SK-N-SH (cell line): ENCODE measurements around the gene LRRC43. TPM values are rescaled to one million over a fixed set of nuclear protein-coding genes. Genes with fewer than 3 reads are reported as not detected.

Source experiments
- CTCF ChIA-PET: fragments of 300-600, 350-600 bp; formaldehyde crosslinking; extraction: SDS; loops from one replicate; lab custom pipeline; 2021; lab: Yijun Ruan, JAX
- POLR2A ChIA-PET: fragments of 350-600 bp; sonication (Branson Sonifier 250); formaldehyde crosslinking; extraction: SDS; loops from one replicate; lab custom pipeline; 2020; ENCODE audit warnings: antibody characterized with exemption, inconsistent platforms; lab: Yijun Ruan, JAX
- DNase-seq: peaks from one replicate; pipeline ENCODE4 v3.0.0; 2012
- H2AFZ ChIP-seq: fragments of 200-600 bp; sonication (generic); 2 replicates; pipeline ENCODE4 v1.8.1; 2016; ENCODE audit warnings: antibody characterized with exemption, mild to moderate bottlenecking, low read depth
- H3F3A ChIP-seq: fragments of 200-600 bp; sonication (generic); replicated peaks from 2 replicates; pipeline ENCODE3; 2016; ENCODE audit warnings: antibody characterized with exemption, mild to moderate bottlenecking; ENCODE audit not compliant: insufficient read depth
- H3K27ac ChIP-seq, 2 experiments: fragments of 200-500 bp in 1 of 2; fragments of 200-600 bp in 1 of 2; sonication (Bioruptor generic) in 1 of 2; sonication (generic), shearing (Covaris generic) in 1 of 2; 2 replicates each; pipeline versions ENCODE4 v1.5.1 to v1.6.1; 2014 to 2016; ENCODE audit warnings: low read depth in 2 of 2, inconsistent platforms in 1 of 2, low read length in 1 of 2, mild to moderate bottlenecking in 1 of 2, mixed read lengths in 1 of 2
- H3K27me3 ChIP-seq: fragments of 200-600 bp; sonication (generic), shearing (Covaris generic); 2 replicates; pipeline ENCODE4 v1.6.1; 2016; ENCODE audit warnings: mixed run types; ENCODE audit not compliant: insufficient read depth
- H3K36me3 ChIP-seq, 2 experiments: fragments of 200-500 bp in 1 of 2; fragments of 200-600 bp in 1 of 2; sonication (Bioruptor generic) in 1 of 2; sonication (generic) in 1 of 2; replicated peaks in 1 of 2; 2 replicates each; pipeline versions ENCODE3 to v1.5.1; 2014 to 2016; ENCODE audit warnings: low read length in 1 of 2, mild to moderate bottlenecking in 1 of 2; ENCODE audit not compliant: insufficient read depth in 2 of 2, control insufficient read depth in 1 of 2
- H3K4me1 ChIP-seq, 2 experiments: fragments of 200-500 bp in 1 of 2; fragments of 200-600 bp in 1 of 2; sonication (Bioruptor generic) in 1 of 2; sonication (generic), shearing (Covaris generic) in 1 of 2; 2 replicates each; pipeline versions ENCODE4 v1.5.1 to v1.6.1; 2014 to 2016; ENCODE audit warnings: low read depth in 1 of 2, low read length in 1 of 2, mixed run types in 1 of 2; ENCODE audit not compliant: insufficient read depth in 2 of 2, control insufficient read depth in 1 of 2
- H3K4me2 ChIP-seq: fragments of 200-600 bp; sonication (generic), shearing (Covaris generic); 2 replicates; pipeline ENCODE4 v1.6.1; 2017; ENCODE audit warnings: mixed run types
- H3K4me3 ChIP-seq, 2 experiments: fragments of 200-500 bp in 1 of 2; fragments of 200-600 bp in 1 of 2; sonication (Bioruptor generic) in 1 of 2; sonication (generic), shearing (Covaris generic) in 1 of 2; 2 replicates each; pipeline versions ENCODE4 v1.5.1 to v1.8.1; 2014 to 2016; ENCODE audit warnings: low read depth in 2 of 2, inconsistent platforms in 1 of 2, low read length in 1 of 2, mild to moderate bottlenecking in 1 of 2, mixed read lengths in 1 of 2, moderate library complexity in 1 of 2
- H3K79me2 ChIP-seq: fragments of 200-600 bp; sonication (generic); 2 replicates; pipeline ENCODE4 v1.8.1; 2017; ENCODE audit warnings: mild to moderate bottlenecking; ENCODE audit not compliant: insufficient read depth
- H3K9ac ChIP-seq: fragments of 200-600 bp; sonication (generic); 2 replicates; pipeline ENCODE4 v1.6.1; 2017; ENCODE audit warnings: mixed run types
- H3K9me2 ChIP-seq: fragments of 200-600 bp; sonication (generic); 2 replicates; pipeline ENCODE4 v1.6.1; 2017; ENCODE audit warnings: mixed run types
- H3K9me3 ChIP-seq: fragments of 200-600 bp; sonication (generic); 2 replicates; pipeline ENCODE4 v1.6.1; 2017; ENCODE audit warnings: mixed run types, mild to moderate bottlenecking, moderate library complexity
- H4K20me1 ChIP-seq: fragments of 200-600 bp; sonication (generic); 2 replicates; pipeline ENCODE4 v1.6.1; 2017; ENCODE audit warnings: mild to moderate bottlenecking, mixed run types; ENCODE audit not compliant: insufficient read depth
- ELF1 ChIP-seq: IDR thresholded peaks from 2 replicates; pipeline ENCODE4 v1.4.0; 2012
- EZH2phosphoT487 ChIP-seq: fragments of 200-600 bp; sonication (generic); IDR thresholded peaks from 2 replicates; pipeline ENCODE4 v1.6.1; 2017; ENCODE audit warnings: low read depth, mixed run types, mild to moderate bottlenecking, antibody characterized with exemption, moderate library complexity, borderline replicate concordance
- FOSL2 ChIP-seq: IDR thresholded peaks from 2 replicates; pipeline ENCODE4 v1.4.0; 2012; ENCODE audit warnings: low read depth, mild to moderate bottlenecking, moderate library complexity, borderline replicate concordance
- FOXM1 ChIP-seq: IDR thresholded peaks from 2 replicates; pipeline ENCODE4 v1.4.0; 2012; ENCODE audit warnings: low read depth, mild to moderate bottlenecking
- GABPA ChIP-seq: IDR thresholded peaks from 2 replicates; pipeline ENCODE4 v1.4.0; 2012; ENCODE audit warnings: low read depth, mild to moderate bottlenecking
- GATA2 ChIP-seq: sonication (generic); formaldehyde crosslinking; IDR thresholded peaks from 2 replicates; pipeline ENCODE4 v1.5.0; 2020; ENCODE audit warnings: mild to moderate bottlenecking, missing genetic modification reagents
- JUND ChIP-seq: IDR thresholded peaks from 2 replicates; pipeline ENCODE4 v1.4.0; 2012
- MEF2A ChIP-seq: IDR thresholded peaks from 2 replicates; pipeline ENCODE4 v1.4.0; 2012; ENCODE audit warnings: low read depth, borderline replicate concordance
- MXI1 ChIP-seq: IDR thresholded peaks from 2 replicates; pipeline ENCODE4 v1.6.1; 2012; ENCODE audit warnings: mild to moderate bottlenecking, low read depth, low read length, improper control_type of control experiment
- NFIC ChIP-seq: IDR thresholded peaks from 2 replicates; pipeline ENCODE4 v1.4.0; 2012; ENCODE audit warnings: borderline replicate concordance
- RFX5 ChIP-seq: IDR thresholded peaks from 2 replicates; pipeline ENCODE4 v1.6.1; 2012; ENCODE audit warnings: mild to moderate bottlenecking, improper control_type of control experiment, low read length
- SIN3A ChIP-seq: IDR thresholded peaks from 2 replicates; pipeline ENCODE4 v1.6.1; 2012; ENCODE audit warnings: low read depth, mild to moderate bottlenecking, low read length, moderate library complexity, borderline replicate concordance
- TAF1 ChIP-seq: IDR thresholded peaks from 2 replicates; pipeline ENCODE4 v1.6.1; 2012; ENCODE audit warnings: low read depth, mild to moderate bottlenecking, low read length, moderate library complexity, borderline replicate concordance
- TEAD4 ChIP-seq: IDR thresholded peaks from 2 replicates; pipeline ENCODE4 v1.4.0; 2012; ENCODE audit warnings: mild to moderate bottlenecking, borderline replicate concordance; ENCODE audit not compliant: insufficient read depth
- WGBS: methylation state at CpG from one replicate; pipeline ENCODE4 v1.1.6; 2017; ENCODE audit warnings: low lambda C conversion rate; 5-methylcytosine and 5-hydroxymethylcytosine counted together
- polyA plus RNA-seq, 3 experiments: library from polyadenylated mRNA; depleted of rRNA; stranded (reverse); fragments of >200 nt; gene quantifications; 2 replicates each; pipeline ENCODE4 v1.2.3, GENCODE V29; 2012
- TF ChIP-seq, protein P1 (sequence below): fragments of 200-600 bp; sonication (generic); IDR thresholded peaks from 2 replicates; pipeline ENCODE4 v1.6.1; 2017; ENCODE audit warnings: antibody characterized with exemption, mild to moderate bottlenecking, moderate library complexity
- TF ChIP-seq, protein P2 (sequence below): fragments of 150-350 bp; IDR thresholded peaks from 2 replicates; pipeline ENCODE4 v1.6.1; 2016; ENCODE audit warnings: mild to moderate bottlenecking, low read depth, low read length
- TF ChIP-seq, protein P3 (sequence below): fragments of 150-350 bp; IDR thresholded peaks from 2 replicates; pipeline ENCODE4 v1.6.1; 2017; ENCODE audit warnings: antibody characterized with exemption, low read length, low read depth, borderline replicate concordance

LRRC43 gene
- polyA plus RNA-seq, 1 of the 3 experiments (the other 2 are of a cell fraction): 0.94 TPM

DNA sequence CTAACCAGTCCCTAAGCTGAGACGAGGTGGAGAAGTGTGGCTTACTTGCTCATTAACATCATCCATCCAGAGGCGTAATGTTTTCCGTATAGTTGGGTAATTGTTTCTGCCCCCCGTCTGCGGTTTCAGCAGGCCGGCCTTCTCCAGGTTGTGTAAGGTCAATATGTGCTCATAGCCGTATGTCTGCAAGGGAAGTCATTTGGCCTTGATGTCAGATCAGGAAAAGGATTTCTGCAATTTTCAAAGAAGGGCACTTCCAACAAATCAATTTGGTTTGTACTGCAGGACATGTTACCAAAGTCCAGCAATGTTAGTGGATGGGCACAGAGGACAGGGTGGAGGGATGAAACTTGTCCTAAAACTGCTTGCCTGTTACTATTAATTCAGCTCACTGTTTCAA is 52.8 kb downstream of the LRRC43 start:
- no peak overlapping the region for H3K4me3 ChIP-seq
- no peak overlapping the region for H3K27ac ChIP-seq
- no peak for DNase-seq
- peaks cover 0 to 3% of the 10 kb centered on the region in 2 experiments; a peak in 1 of 4 replicates for H3K4me1 ChIP-seq
- H3F3A ChIP-seq: peaks cover 3% of the 10 kb centered on the region
- H3K9ac ChIP-seq: no peak overlapping the region
- ChIA-PET POLR2A (no interaction called here), CTCF (interaction anchor here (1.4 kb wide), 1 partner anchor 14 kb away, joined by 4 read pairs; no protein-coding TSS in a partner anchor)
- TF ChIP-seq, protein P1, sequence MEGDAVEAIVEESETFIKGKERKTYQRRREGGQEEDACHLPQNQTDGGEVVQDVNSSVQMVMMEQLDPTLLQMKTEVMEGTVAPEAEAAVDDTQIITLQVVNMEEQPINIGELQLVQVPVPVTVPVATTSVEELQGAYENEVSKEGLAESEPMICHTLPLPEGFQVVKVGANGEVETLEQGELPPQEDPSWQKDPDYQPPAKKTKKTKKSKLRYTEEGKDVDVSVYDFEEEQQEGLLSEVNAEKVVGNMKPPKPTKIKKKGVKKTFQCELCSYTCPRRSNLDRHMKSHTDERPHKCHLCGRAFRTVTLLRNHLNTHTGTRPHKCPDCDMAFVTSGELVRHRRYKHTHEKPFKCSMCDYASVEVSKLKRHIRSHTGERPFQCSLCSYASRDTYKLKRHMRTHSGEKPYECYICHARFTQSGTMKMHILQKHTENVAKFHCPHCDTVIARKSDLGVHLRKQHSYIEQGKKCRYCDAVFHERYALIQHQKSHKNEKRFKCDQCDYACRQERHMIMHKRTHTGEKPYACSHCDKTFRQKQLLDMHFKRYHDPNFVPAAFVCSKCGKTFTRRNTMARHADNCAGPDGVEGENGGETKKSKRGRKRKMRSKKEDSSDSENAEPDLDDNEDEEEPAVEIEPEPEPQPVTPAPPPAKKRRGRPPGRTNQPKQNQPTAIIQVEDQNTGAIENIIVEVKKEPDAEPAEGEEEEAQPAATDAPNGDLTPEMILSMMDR: no peak
- TF ChIP-seq JUND (no peak), TEAD4 (no peak)
- H2AFZ ChIP-seq: no peak overlapping the region
- WGBS: 96% methylated on average over 7 of the region's 7 CpGs
- no peaks in the 10 kb centered on the region for H3K79me2 ChIP-seq
- H3K36me3 ChIP-seq: peaks cover 18 to 31% of the 10 kb centered on the region in 2 experiments
- H3K9me2 ChIP-seq: no peaks in the 10 kb centered on the region
- no peaks in the 10 kb centered on the region for H4K20me1 ChIP-seq
- H3K27me3 ChIP-seq: no peaks in the 10 kb centered on the region
- H3K9me3 ChIP-seq: no peaks in the 10 kb centered on the region
- no peak overlapping the region for H3K4me2 ChIP-seq

DNA sequence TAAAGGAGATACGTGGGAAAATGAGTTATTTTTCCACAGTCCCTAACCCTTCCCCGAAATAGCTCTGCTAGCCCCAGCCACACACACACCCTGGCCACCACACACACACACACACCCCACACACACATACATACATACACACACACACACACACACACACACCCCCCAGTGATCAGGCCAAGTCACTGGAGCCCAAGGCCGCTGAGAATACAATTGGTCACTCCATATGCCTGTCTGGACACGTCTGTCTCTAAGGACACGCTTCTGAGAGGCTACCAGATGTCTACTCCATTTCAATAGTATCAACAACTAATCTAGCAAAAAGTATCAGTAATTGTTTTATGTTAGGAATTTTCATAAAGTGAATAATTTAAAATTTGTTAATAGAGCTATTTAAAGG is 55.9 kb downstream of the LRRC43 start:
- no peaks in the 10 kb centered on the region for H3K27me3 ChIP-seq
- H3K79me2 ChIP-seq: no peaks in the 10 kb centered on the region
- no peak for DNase-seq
- no peaks in the 10 kb centered on the region for H3K9me2 ChIP-seq
- H2AFZ ChIP-seq: no peak overlapping the region
- peaks cover 7% of the 10 kb centered on the region for H3F3A ChIP-seq
- H3K27ac ChIP-seq: no peak overlapping the region
- no peak for TF ChIP-seq FOXM1
- TF ChIP-seq RFX5: no peak
- TF ChIP-seq MEF2A: no peak
- TF ChIP-seq MXI1: no peak
- TF ChIP-seq, protein P2, sequence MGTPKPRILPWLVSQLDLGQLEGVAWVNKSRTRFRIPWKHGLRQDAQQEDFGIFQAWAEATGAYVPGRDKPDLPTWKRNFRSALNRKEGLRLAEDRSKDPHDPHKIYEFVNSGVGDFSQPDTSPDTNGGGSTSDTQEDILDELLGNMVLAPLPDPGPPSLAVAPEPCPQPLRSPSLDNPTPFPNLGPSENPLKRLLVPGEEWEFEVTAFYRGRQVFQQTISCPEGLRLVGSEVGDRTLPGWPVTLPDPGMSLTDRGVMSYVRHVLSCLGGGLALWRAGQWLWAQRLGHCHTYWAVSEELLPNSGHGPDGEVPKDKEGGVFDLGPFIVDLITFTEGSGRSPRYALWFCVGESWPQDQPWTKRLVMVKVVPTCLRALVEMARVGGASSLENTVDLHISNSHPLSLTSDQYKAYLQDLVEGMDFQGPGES: no peak
- TF ChIP-seq, protein P3, sequence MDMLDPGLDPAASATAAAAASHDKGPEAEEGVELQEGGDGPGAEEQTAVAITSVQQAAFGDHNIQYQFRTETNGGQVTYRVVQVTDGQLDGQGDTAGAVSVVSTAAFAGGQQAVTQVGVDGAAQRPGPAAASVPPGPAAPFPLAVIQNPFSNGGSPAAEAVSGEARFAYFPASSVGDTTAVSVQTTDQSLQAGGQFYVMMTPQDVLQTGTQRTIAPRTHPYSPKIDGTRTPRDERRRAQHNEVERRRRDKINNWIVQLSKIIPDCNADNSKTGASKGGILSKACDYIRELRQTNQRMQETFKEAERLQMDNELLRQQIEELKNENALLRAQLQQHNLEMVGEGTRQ: no peak
- TF ChIP-seq SIN3A: no peak
- no peak for TF ChIP-seq ELF1
- no peak for TF ChIP-seq GABPA
- TF ChIP-seq, protein P1: no peak
- TF ChIP-seq NFIC: no peak
- no peak for TF ChIP-seq TAF1
- TF ChIP-seq GATA2: no peak
- TF ChIP-seq EZH2phosphoT487: no peak
- no peak for TF ChIP-seq FOSL2
- H3K9me3 ChIP-seq: no peaks in the 10 kb centered on the region
- POLR2A ChIA-PET: interaction anchor here (0.7 kb wide), 1 partner anchor 22 kb away, joined by 3 read pairs; no protein-coding TSS in a partner anchor
- no peak overlapping the region for H3K9ac ChIP-seq
- no peaks in the 10 kb centered on the region for H4K20me1 ChIP-seq
- H3K36me3 ChIP-seq: peaks cover 17% of the 10 kb centered on the region in 2 experiments
- H3K4me2 ChIP-seq: no peak overlapping the region
- CTCF ChIA-PET: interaction anchor here (0.6 to 1.4 kb wide), 3 partner anchors 11 to 687 kb away, joined by 3 to 4 read pairs (median 3); partner anchors contain the start of gene VPS33A
- H3K4me3 ChIP-seq: no peak overlapping the region
- H3K4me1 ChIP-seq: no peaks in the 10 kb centered on the region
- WGBS: 98% methylated on average over 5 of the region's 5 CpGs
